Stimulated activated CD8-positive, alpha-beta memory T cell treated with anti-CD3 and anti-CD28 coated beads, Interleukin-7, amount 100 ng/mL, for 4 hours (primary cell): ENCODE results near the gene LAMP1.
"Not testable (repeated sequence)": the region's sequence is repeated elsewhere in the genome, so short reads cannot be mapped to it uniquely, and the experiment has no call there.

Source experiments
- DNase-seq, 2 donors: peaks; one replicate each; pipeline ENCODE4 v3.0.0-alpha.2; 2020; ENCODE audit warnings: low read depth in 2 of 2

The LAMP1 gene

DNA sequence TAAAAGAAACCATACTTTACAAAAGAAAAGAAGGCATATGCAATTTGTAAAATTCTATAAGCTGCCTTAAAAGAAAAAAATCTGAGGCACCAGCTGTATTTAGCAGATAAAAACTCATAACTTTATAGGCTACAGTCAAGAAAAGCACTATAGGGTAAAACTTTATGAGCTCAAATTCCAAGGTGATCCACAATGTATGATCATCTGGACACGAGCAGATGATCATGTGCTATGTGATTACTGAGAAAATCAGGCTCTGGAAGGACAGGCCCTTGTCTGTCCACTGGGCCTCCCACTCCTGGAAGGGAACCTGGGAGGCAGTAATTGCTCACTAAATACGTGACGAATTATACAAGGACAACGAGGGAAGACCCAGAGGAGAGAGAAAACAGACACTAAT is 59.6 kb downstream of the LAMP1 start:
- DNase-seq: no peak

- no peak for DNase-seq
These were observed 60.5 kb downstream of the LAMP1 start for GRCh38 chr13:113357529-113357928.

DNA sequence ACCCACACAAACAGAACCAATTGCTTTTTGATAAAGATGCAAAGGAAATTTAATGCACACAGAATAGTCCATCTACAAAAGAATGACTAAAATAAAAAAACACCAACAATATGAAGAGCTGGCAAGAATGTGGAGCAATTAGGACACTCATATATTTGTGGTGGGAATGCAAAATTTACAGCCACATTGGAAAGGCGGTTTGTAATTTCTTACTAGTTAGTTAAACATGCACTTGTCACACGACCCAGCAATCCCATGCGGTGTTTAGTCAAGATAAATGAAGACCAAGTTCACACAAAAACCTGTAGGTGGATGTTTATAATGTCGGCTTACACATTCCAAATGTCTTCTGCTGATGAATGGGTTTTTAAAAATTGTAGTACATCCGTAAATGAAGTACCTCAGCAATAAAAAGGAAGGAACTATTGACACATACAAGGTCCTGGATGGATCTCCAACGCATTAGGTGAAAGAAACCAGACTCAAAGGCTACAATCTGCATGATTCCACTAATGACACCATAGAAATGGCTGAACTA is 61.7 kb downstream of the LAMP1 start:
- DNase-seq: no peak

- DNase-seq: no peak
These were observed 62.5 kb downstream of the LAMP1 start for GRCh38 chr13:113359571-113359970.

GRCh38 chr13:113360446-113360845 is 63.4 kb downstream of the LAMP1 start:
- DNase-seq: no peak

DNA sequence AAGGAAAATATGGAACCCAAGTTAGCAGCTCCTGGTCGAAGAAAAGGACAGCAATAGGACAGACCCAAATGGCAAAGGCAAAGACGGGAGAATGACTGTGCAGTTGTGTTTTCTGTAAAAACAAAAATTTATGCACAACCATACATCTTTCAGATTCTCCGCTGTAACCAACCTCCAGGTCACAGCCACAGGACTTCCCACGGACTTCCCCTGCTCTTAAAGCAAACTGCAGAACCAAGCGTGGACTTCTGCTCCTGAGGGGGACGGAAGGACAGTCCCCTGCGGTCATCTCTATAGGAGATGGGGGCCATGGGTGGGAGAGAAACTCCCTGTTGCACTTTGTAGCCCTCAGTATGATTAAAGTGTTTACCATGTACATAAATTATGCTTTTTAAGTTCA is 64.4 kb downstream of the LAMP1 start:
- DNase-seq: no peak

DNA sequence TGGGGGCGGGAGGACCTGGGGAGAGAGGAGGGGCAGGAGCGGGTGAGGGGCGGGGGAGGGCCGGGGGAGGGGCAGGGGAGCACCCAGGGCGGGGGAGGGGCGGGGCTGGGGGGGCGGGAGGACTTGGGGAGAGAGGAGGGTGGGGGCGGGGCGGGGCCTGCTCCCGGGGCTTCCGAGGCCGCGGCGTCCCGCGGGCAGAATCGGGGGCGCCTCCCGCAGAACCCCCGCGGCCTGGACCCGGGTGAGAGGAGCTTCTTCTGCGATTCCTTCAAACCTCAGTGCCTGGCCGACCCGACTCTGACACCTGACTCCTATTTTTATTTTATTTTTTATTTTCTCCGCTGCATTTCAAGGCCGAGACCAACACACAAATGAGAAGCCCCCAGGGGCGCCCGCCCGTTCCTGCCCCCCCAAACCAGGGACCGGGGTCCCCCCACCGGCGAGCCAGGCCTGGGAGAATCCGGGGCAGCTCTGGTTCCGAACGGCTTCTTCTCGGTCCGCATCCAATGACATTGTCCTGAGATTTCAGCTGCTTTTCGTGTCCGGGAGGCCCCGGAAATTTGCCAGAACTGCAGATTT is 67.4 kb downstream of the LAMP1 start:
- DNase-seq: no peak

- no peak for DNase-seq
These were observed 68.0 kb downstream of the LAMP1 start for GRCh38 chr13:113364901-113365582.

DNA sequence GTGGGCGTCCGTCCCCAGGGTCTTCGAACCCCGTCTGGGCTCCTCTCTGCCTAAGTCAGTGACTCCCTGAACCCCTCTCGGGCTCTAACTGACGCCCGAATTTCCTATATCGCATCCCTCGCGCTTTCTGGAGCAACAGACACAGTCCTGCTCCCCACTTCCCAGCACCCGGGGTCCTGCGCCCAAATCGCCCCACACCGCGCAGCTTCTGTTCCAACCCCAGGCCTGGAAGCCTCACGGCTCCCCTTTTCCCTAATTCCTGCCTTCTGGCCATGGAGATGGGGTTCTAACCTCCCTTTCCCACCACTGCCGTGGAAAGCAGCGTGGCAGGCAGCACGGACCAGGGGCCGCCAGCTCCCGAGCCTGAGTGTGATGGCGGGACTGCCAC is 68.5 kb downstream of the LAMP1 start:
- no peak for DNase-seq

DNA sequence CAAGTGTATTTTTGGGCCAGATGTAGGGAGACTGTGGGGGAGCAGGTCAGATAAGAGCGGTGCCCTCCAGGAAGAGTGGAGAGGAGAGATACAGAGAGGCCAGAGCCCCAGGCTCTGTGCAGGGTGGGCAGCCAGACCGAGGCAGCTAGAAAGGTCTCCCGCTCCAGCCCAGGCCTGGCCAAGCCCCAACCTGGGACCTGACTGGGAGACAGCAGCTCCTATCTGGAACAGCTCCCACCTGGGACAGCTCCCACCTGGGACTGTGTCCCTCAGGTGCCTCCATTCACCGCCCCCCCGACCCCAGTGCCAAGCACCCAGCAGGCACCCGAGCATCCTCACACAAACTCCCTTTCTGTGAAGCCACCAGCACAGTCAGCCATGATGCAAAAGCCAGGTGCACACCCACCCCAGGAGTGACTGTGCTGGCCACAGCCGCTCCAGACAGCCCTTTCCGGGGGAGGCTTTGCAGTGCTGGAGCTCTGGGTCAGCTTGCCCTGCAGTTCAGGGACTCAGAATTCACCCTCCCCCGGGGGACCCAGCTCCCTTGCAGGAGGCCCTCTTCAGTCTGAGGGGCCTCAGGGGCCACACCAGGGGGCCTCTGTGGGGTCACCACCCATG is 69.0 kb downstream of the LAMP1 start:
- no peak for DNase-seq

- no peak for DNase-seq
These were observed 70.1 kb downstream of the LAMP1 start for GRCh38 chr13:113367020-113367560.

DNA sequence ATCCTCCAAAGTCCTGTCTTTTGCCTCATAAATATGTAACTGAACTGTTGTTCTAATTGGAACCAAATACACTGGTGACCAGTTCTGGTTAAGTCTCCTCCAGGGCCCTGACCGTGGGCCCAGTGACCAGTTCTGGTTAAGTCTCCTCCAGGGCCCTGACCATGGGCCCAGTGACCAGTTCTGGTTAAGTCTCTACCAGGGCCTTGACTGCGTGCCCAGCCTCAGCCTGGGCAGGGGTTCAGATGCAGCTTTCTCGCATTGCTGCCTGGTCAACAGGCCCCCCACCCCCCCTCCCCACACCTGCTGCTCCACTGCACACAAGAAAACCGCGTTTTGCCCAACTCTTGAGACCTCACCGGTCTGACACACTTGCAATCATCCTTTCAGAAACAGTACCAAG is 70.7 kb downstream of the LAMP1 start:
- no peak for DNase-seq

GRCh38 chr13:113368353-113368752 is 71.3 kb downstream of the LAMP1 start:
- not testable (repeated sequence) for DNase-seq

- DNase-seq: no peak
These were observed 72.2 kb downstream of the LAMP1 start for GRCh38 chr13:113369189-113369588.

GRCh38 chr13:113369881-113370280 is 72.8 kb downstream of the LAMP1 start:
- no peak for DNase-seq

GRCh38 chr13:113371061-113371460 is 74.0 kb downstream of the LAMP1 start:
- no peak for DNase-seq

DNA sequence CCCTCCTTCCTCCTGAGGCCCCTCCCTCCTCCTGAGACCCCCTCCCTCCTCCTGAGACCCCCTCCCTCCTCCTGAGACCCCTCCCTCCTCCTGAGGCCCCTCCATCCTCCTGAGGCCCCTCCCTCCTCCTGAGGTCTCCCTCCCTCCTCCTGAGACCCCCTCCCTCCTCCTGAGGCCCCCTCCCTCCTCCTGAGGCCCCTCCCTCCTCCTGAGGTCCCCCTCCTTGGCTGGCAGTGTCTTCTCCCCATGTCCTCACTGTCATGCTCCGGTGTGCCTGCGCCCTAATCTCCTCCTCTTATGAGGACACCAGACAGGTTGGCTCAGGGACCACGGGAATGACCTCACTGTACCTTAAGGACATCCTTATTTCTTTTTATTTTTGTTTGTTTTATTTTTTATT is 74.7 kb downstream of the LAMP1 start:
- not testable (repeated sequence) for DNase-seq
